Jurkat, Clone E6-1 (cell line): ENCODE results near the gene KRT74.
"Not testable (repeated sequence)": the region's sequence is repeated elsewhere in the genome, so short reads cannot be mapped to it uniquely, and the experiment has no call there.

Experiments
- DNase-seq: peaks from one replicate; pipeline ENCODE4 v3.0.0-alpha.2; 2011; ENCODE audit warnings: low read depth, low spot score
- H3K4me3 ChIP-seq: 2 replicates; pipeline ENCODE4 v1.5.1; 2011; ENCODE audit warnings: mild to moderate bottlenecking, low read length, control low read depth, moderate library complexity

Gene KRT74

DNA sequence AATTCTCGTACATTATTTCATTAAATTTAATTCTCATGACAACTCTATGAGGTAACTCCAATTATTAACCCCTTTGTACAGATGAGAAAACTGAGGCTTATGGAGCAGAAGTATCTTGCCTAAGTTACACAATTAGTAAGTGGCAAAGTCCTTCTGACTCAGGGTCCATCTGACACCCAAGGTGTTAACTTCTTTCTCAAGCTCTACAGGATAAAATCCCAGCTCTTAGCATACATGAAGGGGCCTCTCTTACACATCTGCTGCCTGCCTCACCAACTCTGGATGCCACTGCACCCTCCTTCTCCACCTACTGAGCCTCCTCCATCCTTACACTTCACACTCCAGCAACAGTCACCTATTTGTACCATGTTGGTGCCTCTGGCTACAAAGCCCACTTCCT, 31.9 kb upstream of the KRT74 start:
- H3K4me3 ChIP-seq: no peak overlapping the region
- no peak for DNase-seq

DNA sequence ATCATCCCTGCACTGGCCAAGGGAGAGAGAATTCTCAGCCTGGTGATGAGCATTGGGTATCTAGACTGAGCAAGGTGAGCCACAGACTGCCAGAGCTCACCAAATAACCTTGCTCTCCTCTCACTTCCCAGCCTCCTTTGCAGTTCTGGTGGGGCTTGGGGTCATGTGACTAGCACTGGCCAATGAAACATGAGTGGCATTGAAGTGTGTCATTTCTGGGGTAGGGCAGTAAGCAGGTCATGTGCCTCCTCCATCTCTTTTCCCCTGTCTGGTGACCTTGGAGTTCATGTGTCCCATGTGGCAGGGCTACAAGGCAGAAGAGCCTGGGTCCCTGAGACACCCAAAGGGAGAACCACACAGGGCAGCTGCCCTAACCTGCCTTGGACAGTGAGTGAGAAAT, 31.2 kb upstream of the KRT74 start:
- peak; percentile 45 for DNase-seq
- no peak overlapping the region for H3K4me3 ChIP-seq

DNA sequence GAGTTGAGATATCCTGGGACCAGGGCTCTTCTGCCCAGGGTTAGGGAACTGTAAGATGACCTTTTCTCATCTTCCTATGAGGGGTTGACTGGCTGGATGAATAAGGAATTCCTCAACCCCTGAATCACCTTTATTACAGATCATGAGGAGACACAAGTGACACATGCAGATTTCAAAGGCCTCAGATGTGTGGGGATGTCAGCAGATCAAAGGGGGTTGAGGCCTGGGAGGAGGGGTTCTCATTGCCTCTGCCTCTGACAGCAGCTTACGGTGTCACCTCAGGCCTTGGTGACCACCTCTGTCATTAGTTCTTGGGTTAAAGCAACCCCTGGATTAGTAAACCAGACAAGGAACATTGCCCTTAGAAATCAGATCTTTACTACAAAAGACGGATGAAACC, 29.7 kb upstream of the KRT74 start:
- H3K4me3 ChIP-seq: no peak overlapping the region
- DNase-seq: peak; percentile 77

DNA sequence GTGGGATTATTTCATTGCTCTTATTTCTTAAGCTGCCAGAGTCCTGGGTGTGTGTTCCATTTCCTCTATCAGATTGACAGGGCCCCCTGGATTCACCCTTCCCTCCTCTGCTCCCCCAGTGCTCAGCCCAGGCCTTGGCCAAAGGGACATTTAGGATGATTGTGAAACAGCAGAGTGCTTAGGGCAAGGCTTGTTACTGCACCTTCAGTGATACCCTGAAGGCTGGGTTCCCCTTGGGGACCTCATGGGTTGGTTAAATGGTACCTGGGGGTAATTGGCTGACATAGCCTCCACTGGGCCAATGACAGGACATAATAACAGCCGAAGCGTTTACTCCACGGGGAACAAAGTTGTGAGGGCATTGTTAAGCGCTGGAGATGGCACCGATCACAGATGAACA, 28.9 kb upstream of the KRT74 start:
- no peak overlapping the region for H3K4me3 ChIP-seq
- DNase-seq: no peak

DNA sequence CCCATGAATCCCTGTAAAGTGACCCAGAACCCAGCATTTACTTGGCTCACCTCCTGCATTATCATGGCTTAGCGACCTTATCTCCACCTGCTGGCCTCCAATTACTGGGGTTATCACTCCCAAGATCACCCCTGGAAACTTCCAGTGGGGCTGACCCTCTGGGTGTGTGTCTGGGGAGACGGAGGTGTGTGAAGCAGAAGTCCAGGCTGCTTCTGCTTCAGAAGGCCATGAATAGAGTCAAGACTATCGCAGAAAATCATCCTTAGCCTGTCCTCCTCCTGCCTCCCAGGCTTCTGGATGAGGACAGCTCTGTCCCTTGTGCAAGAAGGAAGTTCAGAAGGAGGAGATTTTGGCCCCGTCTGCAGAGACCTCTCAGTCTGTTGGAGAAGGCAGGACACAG, 28.0 kb upstream of the KRT74 start:
- no peak for DNase-seq
- H3K4me3 ChIP-seq: no peak overlapping the region

DNA sequence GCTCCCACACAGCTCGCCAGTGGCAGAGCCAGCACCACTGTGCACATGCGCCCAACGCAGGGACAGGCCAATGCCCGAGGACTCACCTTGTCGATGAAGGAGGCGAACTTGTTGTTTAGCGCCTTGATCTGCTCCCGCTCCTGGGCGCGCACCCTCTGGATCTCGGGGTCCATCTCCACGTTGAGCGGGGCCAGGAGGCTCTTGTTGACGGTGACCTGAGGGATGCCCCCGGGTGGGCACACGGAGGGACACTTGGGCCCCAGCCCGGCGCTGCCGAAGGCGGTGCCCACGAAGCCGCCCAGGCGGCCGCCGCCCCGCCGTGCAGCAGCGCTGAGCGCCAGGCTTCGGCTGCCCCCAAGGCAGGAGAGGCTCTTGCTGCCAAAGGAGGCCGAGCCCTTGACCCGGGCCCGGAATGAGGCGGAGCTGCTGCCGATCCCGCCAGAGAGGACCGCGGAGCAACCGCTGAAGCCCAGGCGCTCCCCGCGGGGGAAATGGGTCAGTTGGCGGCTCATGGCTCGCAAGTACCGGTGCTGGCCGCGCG, 27.4 kb upstream of the KRT74 start, which contains the start of gene KRT72:
KRT72 (minus strand) TSS at position 523 of the 541 bp plus-strand sequence; CDS start at position 512, 11 bp downstream.
- no peak for DNase-seq
- H3K4me3 ChIP-seq: no peak within 1 kb of the TSS

DNA sequence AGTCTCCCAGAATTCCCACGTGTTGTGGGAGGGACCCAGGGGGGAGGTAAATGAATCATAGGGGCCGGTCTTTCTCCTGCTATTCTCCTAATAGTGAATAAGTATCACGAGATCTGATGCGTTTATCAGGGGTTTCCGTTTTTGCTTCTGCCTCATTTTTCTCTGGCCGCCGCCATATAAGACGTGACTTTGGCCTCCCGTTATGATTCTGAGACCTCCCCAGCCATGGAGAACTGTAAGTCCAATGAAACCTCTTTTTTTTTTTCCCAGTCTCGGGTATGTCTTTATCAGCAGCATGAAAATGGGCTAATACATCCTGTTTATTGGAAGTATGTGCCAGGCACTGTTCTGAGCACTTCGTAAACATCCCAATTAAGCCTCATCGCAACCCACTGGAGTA, 26.8 kb upstream of the KRT74 start:
- DNase-seq: no peak
- H3K4me3 ChIP-seq: no peak overlapping the region

DNA sequence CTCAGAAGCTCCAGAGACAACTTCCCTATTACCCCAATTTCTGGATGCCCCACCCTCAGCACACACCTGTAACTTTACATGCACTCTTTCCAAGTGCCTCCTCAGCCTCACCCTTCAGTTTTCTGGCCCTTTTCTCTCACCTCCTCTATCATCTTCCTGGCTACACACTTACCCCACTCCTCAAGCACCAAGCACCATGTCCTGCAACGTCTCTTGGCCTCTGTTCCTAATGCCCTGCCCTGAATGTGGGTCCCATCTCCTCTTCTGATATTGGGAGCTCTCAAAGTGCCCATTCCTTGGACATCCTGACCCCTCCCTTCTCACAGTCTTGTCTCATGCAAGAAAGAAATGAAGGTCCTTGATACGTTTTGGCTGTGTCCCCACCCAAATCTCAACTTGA, 26.4 kb upstream of the KRT74 start:
- no peak overlapping the region for H3K4me3 ChIP-seq
- no peak for DNase-seq

DNA sequence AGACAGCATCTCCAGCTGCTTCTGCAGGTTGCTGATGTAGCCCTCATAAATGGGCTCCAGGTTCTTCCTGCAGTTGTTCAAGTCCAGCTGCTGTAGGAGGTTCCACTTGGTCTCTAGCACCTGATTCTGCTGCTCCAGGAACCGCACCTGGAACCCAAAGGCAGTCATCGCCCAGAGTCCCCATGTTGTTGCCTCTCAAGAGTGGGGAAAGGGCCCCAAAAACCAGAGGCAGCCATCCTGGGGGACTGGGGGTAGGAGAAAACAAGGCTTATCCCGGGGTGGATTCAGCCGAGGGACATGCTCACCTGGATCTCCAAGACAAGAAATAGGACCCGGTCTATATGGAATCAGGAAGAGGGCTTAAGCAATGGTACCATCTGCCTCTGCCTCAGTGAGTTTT, 25.3 kb upstream of the KRT74 start:
- DNase-seq: no peak
- H3K4me3 ChIP-seq: no peak overlapping the region

DNA sequence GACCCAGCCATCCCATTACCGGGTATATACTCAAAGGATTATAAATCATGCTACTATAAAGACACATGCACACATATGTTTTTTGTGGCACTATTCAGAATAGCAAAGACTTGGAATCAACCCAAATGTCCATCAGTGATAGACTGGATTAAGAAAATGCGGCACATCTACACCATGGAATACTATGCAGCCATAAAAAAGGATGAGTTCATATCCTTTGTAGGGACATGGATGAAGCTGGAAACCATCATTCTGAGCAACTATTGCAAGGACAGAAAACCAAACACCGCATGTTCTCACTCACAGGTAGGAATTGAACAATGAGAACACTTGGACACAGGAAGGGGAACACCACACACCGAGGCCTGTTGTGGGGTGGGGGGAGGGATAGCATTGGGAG, 20.6 kb upstream of the KRT74 start:
- not testable (repeated sequence) for DNase-seq, H3K4me3 ChIP-seq

DNA sequence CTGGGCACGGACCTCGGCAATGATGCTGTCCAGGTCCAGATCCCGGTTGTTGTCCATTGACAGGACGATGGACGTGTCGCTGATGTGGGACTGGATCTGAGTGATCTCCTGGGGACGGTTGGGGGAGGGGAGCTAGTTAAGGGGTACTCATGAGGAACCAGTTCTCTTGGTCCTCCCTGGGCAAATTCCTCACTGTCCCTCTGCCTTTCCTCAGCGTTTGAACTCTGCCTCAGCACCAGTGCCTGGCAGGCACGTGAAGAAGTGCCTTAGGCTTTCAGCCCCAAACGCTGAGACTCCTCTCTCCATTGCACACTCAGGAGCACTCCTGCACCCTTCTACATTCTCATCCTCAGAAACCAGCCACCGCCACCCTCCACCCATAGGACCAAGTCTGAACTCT, 17.9 kb upstream of the KRT74 start:
- no peak for DNase-seq
- no peak overlapping the region for H3K4me3 ChIP-seq

DNA sequence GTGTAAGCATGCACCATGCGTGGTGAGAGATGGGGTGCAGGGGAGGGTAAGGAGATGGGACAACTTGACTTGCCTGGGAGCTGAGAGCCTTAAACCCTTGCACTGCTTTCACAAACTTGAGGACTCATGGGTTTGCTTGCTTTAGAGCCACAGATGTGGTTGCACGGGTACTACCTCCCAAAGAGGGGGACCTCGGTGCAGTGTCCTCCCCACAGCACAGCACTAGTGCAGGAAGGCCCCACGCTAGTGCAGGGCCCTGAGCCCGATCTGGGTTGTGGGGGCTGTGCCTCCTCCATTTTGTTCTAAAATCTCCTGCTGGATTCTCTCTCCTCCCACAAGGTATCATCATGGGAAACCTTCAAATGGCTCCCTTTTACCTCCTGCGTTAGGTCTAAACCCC, 16.4 kb upstream of the KRT74 start:
- H3K4me3 ChIP-seq: no peak overlapping the region
- no peak for DNase-seq

DNA sequence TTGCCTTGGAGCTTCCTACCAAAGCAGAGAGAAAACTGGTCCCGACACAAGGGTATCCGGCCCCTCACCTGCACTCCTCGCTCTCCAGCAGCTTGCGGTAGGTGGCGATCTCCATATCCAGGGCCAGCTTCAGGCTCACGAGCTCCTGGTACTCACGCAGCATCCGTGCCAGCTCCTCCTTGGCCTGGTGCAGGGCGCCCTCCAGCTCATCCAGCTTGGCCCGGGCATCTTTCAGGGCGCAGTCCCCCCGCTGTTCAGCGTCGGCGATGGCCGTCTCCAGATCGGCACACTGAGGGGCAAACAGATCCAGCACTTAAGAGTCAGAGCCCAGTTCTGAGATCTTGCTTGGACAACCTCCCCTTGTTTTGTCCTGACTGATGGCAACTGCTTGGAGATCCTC, 13.9 kb upstream of the KRT74 start:
- DNase-seq: no peak
- H3K4me3 ChIP-seq: no peak overlapping the region

DNA sequence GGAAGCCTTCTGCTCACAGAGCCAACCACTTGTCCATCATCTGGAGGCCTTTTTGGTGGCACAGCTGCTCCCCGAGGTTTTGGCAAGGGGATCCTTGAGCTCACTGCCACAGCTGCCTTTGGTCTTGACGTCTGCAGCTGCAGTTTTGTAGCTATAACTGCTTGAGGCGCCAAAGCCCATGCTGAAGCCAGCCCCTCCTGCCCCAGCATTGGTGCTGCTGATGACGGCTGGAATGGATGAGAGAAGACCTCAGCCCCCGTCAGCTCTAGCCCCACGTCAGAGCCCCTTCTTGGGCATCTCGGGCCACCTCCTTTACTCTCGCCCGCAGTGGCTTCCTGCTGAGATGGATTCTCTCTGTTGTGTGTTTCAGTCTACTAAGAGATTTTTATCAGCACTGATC, 12.3 kb upstream of the KRT74 start:
- peak; percentile 87 for DNase-seq
- H3K4me3 ChIP-seq: no peak overlapping the region

DNA sequence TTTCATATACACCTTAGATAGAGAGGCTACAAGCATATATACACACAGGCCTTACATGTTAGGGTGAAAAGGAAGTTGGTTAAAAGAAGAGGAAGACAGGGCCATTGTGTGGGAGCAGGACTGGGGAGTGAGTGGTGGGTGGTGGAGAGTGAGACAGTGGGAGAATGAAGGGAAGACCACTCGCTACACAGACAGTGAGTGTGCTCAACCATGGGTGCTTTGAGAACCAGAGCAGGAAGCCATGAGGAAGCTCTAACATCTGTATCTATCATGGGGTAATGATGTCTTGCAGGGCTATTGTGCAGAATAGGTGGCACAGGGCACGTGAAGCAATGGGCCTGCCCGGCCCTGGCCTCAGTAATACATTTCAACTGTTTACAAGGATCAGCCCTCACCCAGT, 11.4 kb upstream of the KRT74 start:
- no peak overlapping the region for H3K4me3 ChIP-seq
- no peak for DNase-seq

DNA sequence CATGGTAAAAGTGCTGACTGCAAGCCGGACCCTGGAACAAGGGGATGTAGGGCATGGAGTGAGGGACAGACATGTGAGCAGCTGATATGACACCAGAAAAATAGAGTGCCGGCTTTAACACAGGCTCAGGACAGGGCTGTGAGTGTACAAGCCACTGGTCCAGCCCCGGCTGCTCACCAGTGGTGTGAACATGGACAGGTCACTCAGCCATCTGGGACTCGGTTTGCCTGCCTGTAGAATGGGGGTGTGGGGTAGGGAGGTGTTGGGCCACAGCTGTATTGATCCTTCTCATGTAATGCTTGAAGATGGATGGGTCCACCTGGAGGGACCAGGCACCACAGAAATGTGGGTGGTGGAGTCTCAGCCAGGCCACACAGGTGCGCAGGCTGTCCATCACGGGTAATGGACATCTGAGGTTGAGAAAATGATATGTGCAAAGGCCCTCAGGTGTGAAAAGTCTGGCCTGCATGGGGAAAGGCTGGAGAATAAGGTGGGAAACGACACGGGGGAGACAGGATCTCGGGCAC, 10.6 kb upstream of the KRT74 start:
- no peak for DNase-seq

DNA sequence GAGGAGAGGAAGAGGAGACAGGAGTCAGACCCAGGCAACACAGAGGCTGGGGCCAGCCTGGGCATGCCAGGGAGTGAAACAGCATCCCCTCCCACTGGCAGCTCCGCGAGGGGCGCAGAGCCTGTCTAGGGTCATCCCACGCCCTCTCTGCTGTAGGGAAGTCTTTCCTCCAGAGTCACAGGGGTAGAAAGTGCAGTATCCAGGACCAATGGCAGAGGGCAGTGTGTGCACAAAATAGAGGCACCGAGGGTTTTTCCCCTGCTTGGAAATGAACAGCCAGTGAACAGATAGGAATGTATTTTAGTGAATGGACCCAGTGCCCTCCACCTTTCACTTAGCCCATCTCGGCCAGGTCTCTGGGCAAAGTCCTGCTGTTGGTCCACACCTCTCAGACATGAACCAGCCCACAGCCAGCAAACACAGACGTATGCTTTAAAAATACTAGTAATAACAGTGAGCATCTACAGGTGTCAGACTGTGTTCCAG, 9.4 kb upstream of the KRT74 start:
- peak; percentile 63 for DNase-seq
- H3K4me3 ChIP-seq: no peak overlapping the region

More for the DNA sequence above, 10.6 kb upstream of the KRT74 start:
- H3K4me3 ChIP-seq: no peak overlapping the region

DNA sequence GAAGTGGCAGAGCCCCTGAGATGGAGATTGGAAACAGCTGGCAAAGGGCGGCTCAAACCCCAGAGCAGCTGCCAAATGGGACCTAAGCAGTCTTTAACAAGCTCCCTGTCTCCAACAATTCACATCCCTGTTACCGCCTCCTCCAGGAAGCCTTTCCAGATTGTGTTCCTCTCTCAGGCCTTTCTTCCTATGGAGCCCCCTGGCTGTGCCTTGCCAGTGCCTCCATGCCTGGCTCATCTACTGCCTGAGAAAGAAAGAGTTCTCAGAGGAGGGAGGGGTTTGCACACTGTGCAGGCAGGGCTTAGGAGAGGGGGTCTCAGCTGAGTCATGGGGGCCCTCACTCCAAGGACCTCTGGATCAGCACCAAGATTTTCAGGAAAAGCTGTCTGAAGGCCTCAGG, 8.8 kb upstream of the KRT74 start:
- H3K4me3 ChIP-seq: no peak overlapping the region
- no peak for DNase-seq

DNA sequence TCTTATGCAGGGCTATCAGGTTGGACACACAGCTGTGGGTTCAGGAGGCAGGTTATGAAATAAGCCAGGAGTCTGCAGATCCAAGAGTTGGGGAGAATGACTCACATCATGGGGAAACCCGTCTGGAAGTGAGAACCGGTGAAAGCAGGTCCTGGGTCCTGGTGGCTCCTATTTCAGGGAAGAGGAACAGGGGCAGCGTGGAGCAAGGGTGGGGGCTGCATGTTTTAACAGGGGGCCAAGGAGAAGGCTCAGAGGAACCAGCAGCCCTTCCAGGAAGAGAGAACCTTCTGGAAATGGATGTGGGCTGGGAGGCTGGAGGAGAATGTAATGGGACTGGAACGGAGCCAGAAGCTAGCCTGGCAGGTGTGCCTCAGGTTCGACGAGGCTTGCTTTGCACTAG, 7.8 kb upstream of the KRT74 start:
- no peak for DNase-seq

DNA sequence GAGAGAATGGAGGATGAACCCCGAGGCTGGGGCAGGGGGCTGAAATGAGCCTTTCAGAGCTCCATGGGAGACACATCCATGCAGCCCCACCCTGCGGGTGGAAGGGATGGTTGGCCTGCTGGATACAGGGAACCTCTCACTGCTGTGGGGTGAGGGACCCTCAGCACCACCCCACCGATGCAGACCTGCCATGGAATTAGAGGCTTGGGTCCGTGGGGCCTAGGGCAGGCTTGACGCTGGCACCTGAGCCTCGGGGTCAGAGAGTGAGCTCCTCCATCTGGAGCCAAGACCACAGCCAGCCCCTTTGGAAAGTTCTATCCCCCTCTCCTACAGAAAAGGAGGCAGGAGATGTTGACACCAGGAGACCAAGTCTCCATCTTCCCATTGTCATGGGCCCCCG, 7.4 kb upstream of the KRT74 start:
- no peak for DNase-seq
- H3K4me3 ChIP-seq: no peak overlapping the region

More for the DNA sequence above, 7.8 kb upstream of the KRT74 start:
- no peak overlapping the region for H3K4me3 ChIP-seq

DNA sequence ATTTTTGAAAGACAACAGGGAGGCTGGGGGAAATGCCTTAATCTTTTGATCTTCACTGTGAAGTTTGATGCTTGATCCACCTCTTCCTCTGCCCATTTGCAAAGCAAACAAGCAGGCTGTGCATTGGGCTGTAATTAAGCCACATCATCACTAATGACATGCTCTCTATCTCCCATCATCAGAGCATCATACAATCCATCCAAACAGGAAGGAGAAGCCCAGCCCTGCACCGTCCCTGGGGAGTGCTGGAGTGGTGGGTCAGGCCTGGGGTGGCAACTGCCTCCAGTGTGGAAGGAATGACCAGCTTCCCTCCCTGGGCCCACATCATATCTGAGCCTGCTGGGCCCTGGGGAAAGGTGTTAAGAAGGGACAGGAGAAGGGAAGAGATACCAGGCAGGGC, 6.9 kb upstream of the KRT74 start:
- no peak for DNase-seq
- no peak overlapping the region for H3K4me3 ChIP-seq
